Measurements from ENCODE around the gene MYMX. TPM values are rescaled to one million over a fixed set of nuclear protein-coding genes. Genes with fewer than 3 reads are reported as not detected.

Gene MYMX
- total RNA-seq, 1 donor from 2014 or later, result not detected

- ChIA-PET POLR2A (interaction anchor here (0.7 to 1.7 kb wide), 7 partner anchors 17 to 1019 kb away, joined by 4 to 11 read pairs (median 6); partner anchors contain the start of genes HSP90AB1 and SLC35B2), CTCF (interaction anchor here (0.7 kb wide), 1 partner anchor 17 kb away, joined by 4 read pairs; no protein-coding TSS in a partner anchor)
- Mint-ChIP-seq H3K9me3 (no peaks in the 10 kb centered on the region), H3K4me3 (peak overlapping the region; percentile 80), H3K27ac (no peak overlapping the region), H3K4me1 (peaks cover 39% of the 10 kb centered on the region), H3K27me3 (no peaks in the 10 kb centered on the region), H3K36me3 (ENCODE audit: low read depth) (no peaks in the 10 kb centered on the region)
- intact Hi-C loops (cut with micrococcal nuclease), result loop anchor here (1.0 to 5.0 kb wide), 3 partner anchors 93 to 167 kb away; partner anchors contain the start of genes CDC5L, MRPL14 and TMEM63B
- no peak for TF ChIP-seq CTCF (IDR thresholded peaks at IDR 0.05)
- ATAC-seq (ENCODE audit: low read depth) (peak; percentile 1), DNase-seq (no peak)
Measured at GRCh38 chr6:44219815-44220784, 3.4 kb downstream of the MYMX start.

- no peaks in the 10 kb centered on the region for H3K9me3 Mint-ChIP-seq
- ATAC-seq (ENCODE audit: low read depth) (no peak), DNase-seq (no peak)
- no peak for TF ChIP-seq CTCF (IDR thresholded peaks at IDR 0.05)
- H3K36me3 Mint-ChIP-seq (ENCODE audit: low read depth), result no peaks in the 10 kb centered on the region
- ChIA-PET CTCF (interaction anchor here (1.2 kb wide), 1 partner anchor 36 kb away, joined by 3 read pairs; the partner anchor contains the start of gene SLC35B2), POLR2A (interaction anchor here (1.6 kb wide), 1 partner anchor 26 kb away, joined by 8 read pairs; the partner anchor contains the start of gene HSP90AB1)
- no peak overlapping the region for H3K4me3 Mint-ChIP-seq
- H3K4me1 Mint-ChIP-seq, result peaks cover 39% of the 10 kb centered on the region
- H3K27me3 Mint-ChIP-seq, result no peaks in the 10 kb centered on the region
- H3K27ac Mint-ChIP-seq, result no peak overlapping the region
- intact Hi-C loops (cut with micrococcal nuclease), result loop anchor here (5.0 kb wide), 2 partner anchors 94 to 116 kb away; partner anchors contain the start of genes MRPL14 and TMEM63B
Measured at GRCh38 chr6:44220913-44221290, 4.2 kb downstream of the MYMX start.

GRCh38 chr6:44221291-44221960, 4.7 kb downstream of the MYMX start:
- CTCF ChIA-PET, result interaction anchor here (1.2 kb wide), 1 partner anchor 36 kb away, joined by 3 read pairs; the partner anchor contains the start of gene SLC35B2
- ATAC-seq (ENCODE audit: low read depth), result peak; percentile 51
- no peak overlapping the region for H3K27ac Mint-ChIP-seq
- POLR2A ChIA-PET, result interaction anchor here (0.6 to 1.6 kb wide), 5 partner anchors 25 to 43 kb away, joined by 3 to 8 read pairs (median 4); partner anchors contain the start of gene HSP90AB1
- TF ChIP-seq CTCF (IDR thresholded peaks at IDR 0.05), result no peak
- H3K4me3 Mint-ChIP-seq, result no peak overlapping the region
- no peaks in the 10 kb centered on the region for H3K27me3 Mint-ChIP-seq
- intact Hi-C loops (cut with micrococcal nuclease), result loop anchor here (5.0 kb wide), 2 partner anchors 94 to 116 kb away; partner anchors contain the start of genes MRPL14 and TMEM63B
- H3K36me3 Mint-ChIP-seq (ENCODE audit: low read depth), result no peaks in the 10 kb centered on the region
- no peaks in the 10 kb centered on the region for H3K9me3 Mint-ChIP-seq
- DNase-seq, result peak; percentile 53
- H3K4me1 Mint-ChIP-seq, result peaks cover 39% of the 10 kb centered on the region

- Mint-ChIP-seq H3K27me3 (no peaks in the 10 kb centered on the region), H3K27ac (no peak overlapping the region), H3K4me1 (peaks cover 39% of the 10 kb centered on the region), H3K36me3 (ENCODE audit: low read depth) (no peaks in the 10 kb centered on the region), H3K4me3 (no peak overlapping the region), H3K9me3 (no peaks in the 10 kb centered on the region)
- intact Hi-C loops (cut with micrococcal nuclease), result loop anchor here (5.0 kb wide), 2 partner anchors 95 to 115 kb away; partner anchors contain the start of genes MRPL14 and TMEM63B
- no peak for DNase-seq
- ATAC-seq (ENCODE audit: low read depth), result no peak
- CTCF ChIA-PET, result interaction anchor here (1.2 kb wide), 1 partner anchor 35 kb away, joined by 3 read pairs; the partner anchor contains the start of gene SLC35B2
- no peak for TF ChIP-seq CTCF (IDR thresholded peaks at IDR 0.05)
- POLR2A ChIA-PET, result interaction anchor here (0.6 to 3.7 kb wide), 6 partner anchors 15 to 42 kb away, joined by 3 to 14 read pairs (median 4); partner anchors contain the start of gene HSP90AB1
Measured at GRCh38 chr6:44221961-44222335, 5.2 kb downstream of the MYMX start.

All from activated B cell treated with CpG ODN at 0.5 μM for 24 hours (primary cell).